ENCODE results near the gene GALNT10.

The GALNT10 gene

DNA sequence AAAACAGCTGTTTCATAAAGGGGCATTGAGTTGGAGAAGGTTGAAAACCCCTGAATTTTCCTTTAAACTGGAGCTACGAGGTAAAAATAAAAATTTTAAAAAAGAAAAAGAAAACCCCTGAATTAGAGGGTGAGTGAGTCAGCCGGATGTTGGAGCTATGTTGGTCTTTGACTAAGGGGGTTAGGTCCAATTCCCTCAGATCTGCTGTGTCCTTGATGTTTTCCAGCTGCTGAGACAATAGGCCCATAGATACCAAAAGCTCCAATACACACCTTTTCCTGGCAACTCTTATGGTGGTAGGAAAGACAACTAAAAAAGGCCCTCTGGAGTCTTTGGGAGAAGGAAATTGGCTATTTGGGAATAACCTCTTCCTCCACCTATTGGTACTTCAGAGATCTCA lies 175.8 kb downstream of the GALNT10 start:
- DNase-seq (ENCODE audit: extremely low spot score, insufficient read length, low read depth): no peak
- no peak for FAIRE-seq

GRCh38 chr5:154367101-154367500 lies 176.6 kb downstream of the GALNT10 start:
- FAIRE-seq (no peak), DNase-seq (ENCODE audit: extremely low spot score, insufficient read length, low read depth) (no peak)

DNA sequence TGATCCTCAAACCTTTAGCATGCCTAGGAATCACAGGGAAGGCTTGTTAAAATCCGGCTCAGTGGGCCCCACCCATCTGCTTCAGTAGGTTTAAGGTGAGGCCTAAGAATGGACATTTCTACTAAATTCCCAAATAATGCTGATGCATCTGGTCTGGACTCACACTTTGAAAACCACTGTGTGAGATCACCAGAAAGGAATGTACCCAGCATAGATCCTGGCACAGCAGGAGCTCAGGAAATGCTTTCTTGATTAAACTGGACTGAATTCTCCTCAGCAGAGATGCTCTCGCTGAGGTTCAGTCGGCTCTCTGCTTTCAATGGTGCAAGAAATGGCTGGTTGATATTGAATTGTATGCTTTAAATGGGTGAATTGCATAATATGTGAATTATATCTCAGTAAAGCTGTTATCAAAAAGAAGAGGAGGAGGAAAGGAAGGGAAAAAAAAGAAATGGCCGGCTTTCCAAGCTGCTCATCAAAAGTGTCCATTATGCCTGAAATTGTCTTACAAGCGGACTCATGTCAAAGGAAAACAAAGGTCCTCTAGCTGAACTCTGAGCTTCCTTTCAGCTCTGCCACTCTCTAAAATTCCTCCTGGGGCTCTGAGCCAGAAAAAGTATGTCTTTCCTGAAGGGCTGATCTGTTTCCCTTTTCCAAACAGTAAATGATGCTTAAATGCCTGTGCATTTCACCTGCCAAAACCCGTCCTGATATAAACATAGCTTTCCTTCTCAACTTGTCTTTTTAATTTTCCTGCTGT lies 177.7 kb downstream of the GALNT10 start:
- no peak for DNase-seq (ENCODE audit: extremely low spot score, insufficient read length, low read depth)

DNA sequence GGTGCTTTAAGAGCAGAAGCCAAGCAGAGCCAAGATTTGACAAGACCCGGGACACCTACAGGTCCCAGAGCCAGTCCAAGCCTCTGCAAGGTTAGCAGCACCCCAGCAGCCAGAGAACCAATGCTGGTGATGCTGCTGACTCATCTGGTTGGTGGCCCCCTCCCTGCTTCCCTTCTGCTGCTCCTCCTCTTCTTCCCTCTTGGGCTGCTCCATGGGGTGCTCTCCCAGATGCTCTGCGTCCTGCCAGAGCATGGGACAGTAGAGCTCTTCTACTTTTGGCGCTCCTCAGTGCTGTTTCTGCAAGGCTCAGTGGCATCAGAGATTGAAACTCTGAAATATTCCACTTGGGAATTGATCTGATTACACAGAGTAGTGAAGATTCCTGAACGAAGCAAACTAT lies 179.1 kb downstream of the GALNT10 start:
- FAIRE-seq (no peak), DNase-seq (ENCODE audit: extremely low spot score, insufficient read length, low read depth) (no peak)

More for the DNA sequence above, 177.7 kb downstream of the GALNT10 start:
- FAIRE-seq: no peak

DNA sequence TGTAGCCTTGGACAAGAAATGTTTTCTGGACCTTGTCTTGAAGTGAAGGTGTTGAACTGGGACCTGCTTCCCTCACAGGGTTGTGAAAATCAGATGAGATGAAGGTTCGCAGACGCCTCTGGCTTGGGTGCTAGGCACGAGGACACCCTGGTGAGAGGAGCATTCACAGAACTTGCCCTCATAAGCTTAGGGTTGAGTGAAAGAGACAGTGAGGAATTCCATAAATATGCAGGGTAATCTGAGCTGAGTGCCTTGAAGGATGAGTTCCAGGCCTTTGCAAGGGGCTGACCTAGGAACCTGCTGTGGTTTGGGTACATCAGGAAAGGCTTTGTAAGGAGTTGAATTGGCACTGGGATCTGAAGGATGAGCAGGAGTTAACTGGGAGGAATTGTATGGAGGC lies 179.6 kb downstream of the GALNT10 start:
- DNase-seq (ENCODE audit: extremely low spot score, insufficient read length, low read depth) (no peak), FAIRE-seq (no peak)

GRCh38 chr5:154370813-154371212 lies 180.3 kb downstream of the GALNT10 start:
- DNase-seq (ENCODE audit: extremely low spot score, insufficient read length, low read depth) (no peak), FAIRE-seq (no peak)

- DNase-seq (ENCODE audit: extremely low spot score, insufficient read length, low read depth): no peak
- FAIRE-seq: no peak
These were observed 181.2 kb downstream of the GALNT10 start for GRCh38 chr5:154371687-154372086.

GRCh38 chr5:154372661-154373060 lies 182.1 kb downstream of the GALNT10 start:
- no peak for DNase-seq (ENCODE audit: extremely low spot score, insufficient read length, low read depth)
- no peak for FAIRE-seq

GRCh38 chr5:154373326-154373725 lies 182.8 kb downstream of the GALNT10 start:
- no peak for FAIRE-seq

DNA sequence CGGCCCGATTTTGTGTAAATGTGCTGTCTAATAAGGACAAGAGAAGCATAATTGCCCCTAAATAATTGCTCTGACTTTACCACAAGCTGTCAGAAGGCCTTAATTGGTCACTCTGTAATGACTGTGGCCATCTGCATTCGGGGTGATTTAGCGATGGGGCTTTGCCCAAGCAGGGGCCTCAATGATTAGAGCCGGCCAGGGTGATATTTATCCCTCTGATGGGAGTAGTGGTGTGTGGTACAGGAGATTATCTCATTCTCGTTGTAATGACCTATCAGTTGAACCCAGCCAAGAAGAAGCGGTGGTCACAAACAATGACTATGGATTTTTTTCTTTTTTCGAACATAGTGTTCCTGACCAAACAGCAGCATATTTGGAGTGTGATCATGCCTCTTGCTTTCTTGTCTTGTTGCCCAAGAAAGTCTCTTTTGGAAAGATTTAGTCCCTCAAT lies 183.2 kb downstream of the GALNT10 start:
- no peak for FAIRE-seq
- DNase-seq (ENCODE audit: extremely low spot score, insufficient read length, low read depth): no peak

More at GRCh38 chr5:154373326-154373725, 182.8 kb downstream of the GALNT10 start:
- no peak for DNase-seq (ENCODE audit: extremely low spot score, insufficient read length, low read depth)

DNA sequence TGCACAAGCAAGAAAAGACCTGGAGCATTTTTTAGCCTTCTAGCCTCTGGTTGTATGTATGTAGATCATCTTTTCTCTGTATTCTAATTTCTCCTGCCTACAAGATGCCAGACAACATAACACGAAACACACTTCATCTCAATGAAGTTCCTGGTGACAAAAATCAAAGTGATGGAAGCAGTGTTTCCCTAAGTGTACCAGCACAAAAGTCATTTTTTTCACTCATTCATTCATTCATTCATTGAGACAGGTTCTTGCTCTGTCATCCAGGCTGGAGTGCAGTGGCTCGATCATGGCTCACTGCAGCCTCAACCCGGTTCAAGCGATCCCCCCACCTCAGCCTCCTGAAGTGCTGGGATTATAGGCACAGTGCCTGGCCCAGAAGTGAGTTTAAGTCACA lies 183.7 kb downstream of the GALNT10 start:
- DNase-seq (ENCODE audit: extremely low spot score, insufficient read length, low read depth) (no peak), FAIRE-seq (no peak)

GRCh38 chr5:154375329-154376008 lies 184.9 kb downstream of the GALNT10 start:
- DNase-seq (ENCODE audit: extremely low spot score, insufficient read length, low read depth): no peak

GRCh38 chr5:154376481-154376880 lies 185.9 kb downstream of the GALNT10 start:
- DNase-seq (ENCODE audit: extremely low spot score, insufficient read length, low read depth) (no peak), FAIRE-seq (no peak)

More at GRCh38 chr5:154375329-154376008, 184.9 kb downstream of the GALNT10 start:
- no peak for FAIRE-seq

DNA sequence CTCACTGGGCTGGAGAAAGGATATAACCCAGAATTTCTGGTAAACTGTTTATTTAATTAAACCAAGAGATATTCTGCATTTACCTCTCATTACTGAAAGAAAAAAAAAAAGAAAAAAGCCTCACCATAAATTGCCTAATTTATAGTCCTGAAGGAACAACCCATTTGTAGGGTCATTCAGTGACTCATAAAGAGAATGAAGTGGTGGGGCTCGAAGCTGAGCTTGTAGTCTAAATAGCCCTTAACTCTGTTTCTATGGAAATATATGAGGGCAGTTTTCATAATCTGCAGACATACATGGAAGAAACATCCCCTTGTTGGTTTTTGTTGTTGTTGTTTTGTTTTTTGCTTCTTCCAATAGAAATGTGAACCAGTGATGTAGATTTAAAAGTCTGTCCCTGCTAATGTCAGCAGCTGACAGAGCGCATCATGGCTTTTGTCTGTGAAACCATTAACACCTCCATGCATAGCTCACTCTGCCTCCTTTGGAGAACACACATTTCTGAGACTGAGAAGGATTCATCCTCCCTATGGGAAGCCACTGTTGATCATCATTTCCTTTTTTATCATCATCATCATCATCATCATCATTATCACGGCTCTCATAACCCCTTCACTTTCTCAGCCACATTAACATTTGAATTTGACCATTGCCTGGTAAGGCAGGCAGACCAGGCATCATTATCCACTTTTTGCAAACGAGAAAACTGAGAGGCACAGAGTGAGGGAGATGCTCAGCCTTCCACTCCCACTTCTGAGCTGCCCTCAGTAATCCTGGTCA lies 187.4 kb downstream of the GALNT10 start:
- no peak for DNase-seq (ENCODE audit: extremely low spot score, insufficient read length, low read depth)
- FAIRE-seq: no peak

- no peak for DNase-seq (ENCODE audit: extremely low spot score, insufficient read length, low read depth)
- FAIRE-seq: no peak
These were observed 189.7 kb downstream of the GALNT10 start for GRCh38 chr5:154380263-154380662.

DNA sequence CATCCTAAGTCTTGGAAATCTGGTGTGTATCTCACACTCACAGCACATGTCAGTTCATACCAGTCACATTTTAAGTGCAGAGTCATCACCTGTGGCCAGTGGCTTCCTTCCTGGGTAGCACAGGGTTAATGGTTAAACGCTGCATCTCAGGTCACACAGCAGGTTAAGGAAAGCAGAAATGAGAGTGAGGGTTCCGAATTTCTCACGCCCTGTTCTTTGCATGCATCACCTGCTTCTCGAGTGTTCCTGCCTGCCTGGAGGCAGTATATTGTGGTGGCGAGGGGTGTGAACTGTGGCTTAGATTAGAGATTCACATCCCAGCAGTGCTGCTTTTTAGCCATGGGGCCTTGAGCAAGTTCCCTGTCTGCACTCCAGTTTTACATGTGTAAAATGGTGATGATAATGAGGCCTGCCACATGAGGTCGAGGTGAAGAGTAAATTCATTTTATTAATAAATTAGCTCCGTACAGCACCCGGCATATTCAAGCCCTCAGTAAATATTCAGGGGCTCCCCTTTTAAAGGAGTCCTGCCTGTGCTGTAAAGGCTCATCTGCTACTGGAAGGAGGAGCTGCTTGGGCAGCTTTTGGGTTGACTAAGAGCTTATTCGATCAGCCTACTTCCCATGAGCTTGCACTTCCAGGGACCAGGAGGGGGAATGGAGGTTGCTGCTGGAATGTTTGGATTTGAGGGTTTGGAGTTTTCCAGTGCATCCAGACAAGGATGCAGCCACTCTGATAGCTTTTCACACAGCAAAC lies 194.1 kb downstream of the GALNT10 start:
- FAIRE-seq (peak; percentile 100), DNase-seq (ENCODE audit: extremely low spot score, insufficient read length, low read depth) (peak; percentile 71)

GRCh38 chr5:154385236-154385512 lies 194.6 kb downstream of the GALNT10 start:
- FAIRE-seq: no peak
- DNase-seq (ENCODE audit: extremely low spot score, insufficient read length, low read depth): no peak

- DNase-seq (ENCODE audit: extremely low spot score, insufficient read length, low read depth) (no peak), FAIRE-seq (no peak)
These were observed 196.6 kb downstream of the GALNT10 start for GRCh38 chr5:154386952-154387629.

DNA sequence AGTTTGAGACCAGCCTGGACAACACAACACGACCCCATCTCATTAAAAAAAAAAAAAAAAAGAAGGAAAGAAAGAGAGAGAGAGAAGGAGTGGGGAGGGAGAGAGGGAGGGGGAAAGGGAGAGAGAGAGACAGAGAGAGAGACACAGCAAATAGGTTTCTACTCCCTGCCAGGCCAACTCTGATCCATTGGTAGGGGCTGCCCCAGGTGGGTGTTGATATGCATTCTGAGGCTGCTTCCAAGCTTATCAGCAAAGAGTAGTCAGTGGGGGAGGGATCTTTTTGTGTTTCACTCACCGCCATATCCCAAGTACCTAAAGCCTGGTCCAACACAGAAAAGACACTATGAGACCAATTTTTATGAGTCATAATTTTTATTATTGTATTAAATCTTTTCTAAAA lies 198.3 kb downstream of the GALNT10 start:
- FAIRE-seq (no peak), DNase-seq (ENCODE audit: extremely low spot score, insufficient read length, low read depth) (no peak)

GRCh38 chr5:154390096-154390495 lies 199.6 kb downstream of the GALNT10 start:
- FAIRE-seq (no peak), DNase-seq (ENCODE audit: extremely low spot score, insufficient read length, low read depth) (no peak)
